ENCODE results near the gene ULK2.

DNA sequence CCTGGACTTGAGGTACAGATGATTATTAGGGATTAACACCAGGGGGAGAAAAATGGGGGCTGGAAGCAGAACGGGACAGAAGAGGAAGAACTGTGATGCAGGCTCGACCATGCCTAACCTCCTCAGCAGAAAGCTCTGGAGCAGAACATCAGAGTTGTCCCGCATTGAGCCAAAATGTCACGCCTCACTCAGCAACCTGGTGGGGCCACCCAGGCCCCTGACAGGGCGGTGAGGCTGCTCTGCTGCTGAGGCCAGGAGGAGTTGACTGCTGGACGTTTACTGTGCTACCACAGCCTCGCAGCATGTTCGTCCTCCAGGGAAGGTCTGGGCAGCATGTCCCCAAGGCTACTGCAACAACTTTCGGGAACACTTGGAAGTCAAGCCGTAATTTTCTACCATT, 6.5 kb upstream of the ULK2 start:
- TF ChIP-seq CTCF (IDR thresholded peaks at IDR 0.05 in 4 of 5, conservative IDR thresholded peaks at IDR 0.05 in 1 of 5): no peak
- no peak for TF ChIP-seq POLR2A (IDR thresholded peaks at IDR 0.05)
